Stimulated activated CD4-positive, alpha-beta T cell treated with anti-CD3 and anti-CD28 coated beads, Interleukin-1b, Interleukin-23, amount 100 ng/mL, for 1 hour (primary cell): Measurements from ENCODE around the gene SVOPL.

Experiments
- DNase-seq, 2 donors: peaks; one replicate each; pipeline ENCODE4 v3.0.0-alpha.2; 2020; ENCODE audit warnings: low read depth in 2 of 2

SVOPL gene

GRCh38 chr7:138608275-138608674 lies 92.9 kb downstream of the SVOPL start:
- no peak for DNase-seq

GRCh38 chr7:138607216-138608126 lies 93.7 kb downstream of the SVOPL start:
- no peak for DNase-seq

- DNase-seq: no peak
Measured at GRCh38 chr7:138606236-138606635, 94.9 kb downstream of the SVOPL start.

DNA sequence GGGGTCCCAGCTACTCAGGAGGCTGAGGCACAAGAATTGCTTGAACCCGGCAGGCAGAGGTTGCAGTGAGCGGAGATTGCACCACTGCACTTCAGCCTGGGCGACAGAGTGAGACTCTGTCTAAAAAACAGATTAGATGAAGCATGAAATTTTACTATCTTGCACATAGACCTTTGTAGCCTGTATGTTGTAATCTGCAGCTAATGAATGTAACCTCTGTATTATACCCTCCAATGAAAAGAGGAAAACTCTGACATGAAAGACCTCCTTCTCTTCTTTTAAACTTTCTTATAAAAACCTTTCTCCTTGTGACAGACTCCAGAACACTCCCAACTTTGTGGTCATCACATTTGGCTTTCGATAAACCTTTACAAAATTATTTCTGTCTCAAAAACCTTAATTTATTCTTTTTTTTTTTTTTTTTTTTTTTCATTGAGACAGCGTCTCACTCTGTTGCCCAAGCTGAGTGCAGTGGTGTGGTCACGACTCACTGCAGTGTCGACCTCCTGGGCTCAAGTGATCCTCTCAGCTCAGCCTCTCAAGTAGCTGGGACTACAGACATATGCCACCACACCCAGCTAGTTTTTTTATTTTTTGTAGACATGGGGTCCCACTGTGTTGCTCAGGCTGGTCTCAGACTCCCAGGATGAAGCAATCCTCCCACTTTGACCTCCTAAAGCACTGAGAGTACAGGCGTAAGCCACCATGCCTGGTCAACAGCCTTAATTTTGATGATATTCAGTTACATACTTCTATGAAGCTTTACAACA lies 97.4 kb downstream of the SVOPL start:
- no peak for DNase-seq

- no peak for DNase-seq
Measured at GRCh38 chr7:138602451-138602850, 98.7 kb downstream of the SVOPL start.

DNA sequence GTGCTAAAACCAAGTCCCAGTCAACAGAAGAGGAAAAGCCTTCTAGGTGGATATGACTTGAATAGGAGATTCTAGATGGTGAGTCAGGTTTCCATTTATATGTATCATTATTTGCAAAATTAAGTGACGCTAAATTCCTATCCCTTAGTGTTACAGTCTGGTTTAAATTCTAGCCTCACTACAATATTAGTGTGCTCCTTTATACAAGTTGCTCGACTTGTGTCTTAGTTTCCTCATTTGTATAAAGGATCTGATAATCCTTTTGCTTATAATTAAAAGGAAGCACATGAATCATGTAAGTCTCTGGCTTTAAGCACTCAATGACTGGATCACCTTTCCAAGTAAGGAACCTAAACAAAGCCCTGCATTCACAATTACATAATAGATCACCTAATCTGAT lies 105.7 kb downstream of the SVOPL start:
- no peak for DNase-seq

GRCh38 chr7:138590154-138590553 lies 111.0 kb downstream of the SVOPL start:
- no peak for DNase-seq

- DNase-seq: no peak
Measured at GRCh38 chr7:138588986-138589385, 112.2 kb downstream of the SVOPL start.

DNA sequence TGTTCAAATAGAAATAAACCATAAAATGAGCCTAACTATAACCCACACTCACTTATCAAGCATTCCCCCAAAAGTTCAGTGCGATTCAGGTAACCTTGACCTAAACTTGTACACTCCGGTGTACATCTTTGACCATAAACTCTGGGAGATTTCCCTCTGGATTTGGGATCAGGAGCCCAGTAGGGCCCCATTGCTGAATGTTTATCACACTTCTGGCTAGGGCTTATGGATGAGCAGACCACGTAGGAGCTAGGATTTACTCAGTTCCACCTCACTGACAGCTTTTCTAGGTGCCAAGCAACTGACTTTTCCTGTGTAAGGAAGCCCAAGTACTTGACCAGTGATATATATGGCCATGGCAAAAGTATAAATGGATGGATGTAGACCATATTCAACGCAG lies 113.7 kb downstream of the SVOPL start:
- DNase-seq: no peak

GRCh38 chr7:138585283-138585993 lies 115.7 kb downstream of the SVOPL start:
- no peak for DNase-seq

DNA sequence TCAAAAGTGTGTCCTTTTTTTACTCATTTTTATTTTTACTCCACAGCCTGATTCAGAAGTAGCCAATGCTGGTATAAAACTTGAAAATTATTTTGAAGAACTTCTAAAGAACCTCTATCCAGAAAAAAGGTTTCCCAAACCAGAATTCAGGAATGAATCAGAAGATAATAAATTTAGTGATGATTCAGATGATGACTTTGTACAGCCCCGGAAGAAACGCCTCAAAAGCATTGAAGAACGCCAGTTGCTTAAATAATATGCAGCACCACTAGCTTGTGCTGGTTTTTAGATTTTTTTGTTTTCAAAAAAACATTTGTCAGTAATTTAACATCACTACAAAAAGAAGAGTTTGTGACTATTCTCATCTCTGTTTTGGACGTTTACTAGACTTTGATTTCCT lies 116.5 kb downstream of the SVOPL start:
- DNase-seq: no peak

GRCh38 chr7:138584283-138584682 lies 116.9 kb downstream of the SVOPL start:
- DNase-seq: no peak

GRCh38 chr7:138581065-138581464 lies 120.1 kb downstream of the SVOPL start:
- no peak for DNase-seq

- DNase-seq: no peak
Measured at GRCh38 chr7:138579671-138580070, 121.5 kb downstream of the SVOPL start.

GRCh38 chr7:138579136-138579535 lies 122.0 kb downstream of the SVOPL start:
- no peak for DNase-seq

- DNase-seq: no peak
Measured at GRCh38 chr7:138575897-138576428, 125.2 kb downstream of the SVOPL start.

DNA sequence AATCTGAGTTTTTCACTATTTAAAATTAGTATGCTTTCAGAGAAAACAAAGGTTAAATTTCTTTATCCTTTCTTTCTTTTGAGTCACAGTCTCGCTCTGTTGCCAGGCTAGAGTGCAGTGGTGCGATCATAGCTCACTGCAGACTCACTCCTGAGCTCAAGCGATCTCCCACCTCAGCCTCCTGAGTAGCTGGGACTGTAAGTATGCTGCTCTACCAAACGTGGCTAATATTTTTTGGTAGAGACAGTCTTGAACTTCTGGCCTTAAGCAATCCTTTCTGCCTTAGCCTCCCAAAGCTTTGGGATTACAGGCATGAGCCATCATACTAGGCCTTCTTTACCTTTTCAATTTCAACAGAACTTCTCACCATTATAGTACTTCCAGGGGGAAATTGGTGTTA lies 127.4 kb downstream of the SVOPL start:
- DNase-seq: no peak

- DNase-seq: no peak
Measured at GRCh38 chr7:138570715-138571114, 130.4 kb downstream of the SVOPL start.

DNA sequence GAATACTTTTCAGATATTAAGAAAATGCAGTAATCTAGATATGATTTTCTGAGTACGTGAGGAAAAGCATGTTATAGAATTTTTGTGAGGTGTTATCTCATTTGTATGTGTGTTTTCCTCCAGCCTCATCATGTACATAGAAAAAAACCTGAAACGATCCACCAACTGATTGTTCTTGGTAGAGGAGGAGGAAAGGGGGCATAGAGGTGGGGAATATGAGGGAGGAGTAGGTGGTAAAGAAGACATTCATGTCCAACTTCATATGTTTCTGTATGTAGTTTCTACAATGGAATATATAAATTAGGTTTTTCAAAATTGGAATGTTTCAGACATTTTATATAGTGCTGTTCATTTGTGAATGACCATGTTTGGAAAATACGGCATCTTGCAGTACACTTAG lies 131.7 kb downstream of the SVOPL start:
- DNase-seq: no peak

- DNase-seq: no peak
Measured at GRCh38 chr7:138568655-138569054, 132.5 kb downstream of the SVOPL start.

DNA sequence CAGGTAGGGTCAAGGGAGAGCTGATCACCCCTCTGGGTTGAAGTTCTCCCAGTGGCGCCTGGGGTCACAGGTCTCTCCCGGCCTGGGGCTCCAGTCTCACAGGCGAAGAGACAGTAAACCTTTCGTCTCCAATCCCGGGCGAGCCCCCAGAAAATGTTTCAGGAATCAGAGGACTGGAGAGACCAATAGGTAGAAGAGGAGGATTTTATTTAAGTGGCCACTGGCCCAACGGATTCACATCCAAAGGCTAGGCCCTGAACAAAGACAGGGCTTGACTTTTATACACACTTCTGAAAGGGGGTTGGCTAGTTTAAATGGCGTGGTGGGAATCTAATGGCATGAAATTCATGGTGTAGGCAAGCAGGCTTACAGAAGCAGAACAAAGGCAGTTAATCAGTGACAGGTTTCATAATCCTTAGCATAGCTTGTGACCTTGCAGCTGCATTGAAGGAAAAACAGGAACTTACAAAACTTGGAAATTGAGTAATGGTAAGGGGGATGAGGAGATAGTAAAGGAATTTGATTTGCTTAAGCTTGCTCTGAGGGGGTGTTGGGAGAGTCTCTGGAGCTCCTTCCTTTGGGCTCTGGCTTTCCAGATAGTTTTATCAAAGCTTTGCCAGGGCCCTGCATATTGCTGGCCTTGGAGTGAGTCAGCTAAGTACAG lies 135.6 kb downstream of the SVOPL start:
- DNase-seq: no peak

- no peak for DNase-seq
Measured at GRCh38 chr7:138565071-138565450, 136.1 kb downstream of the SVOPL start.
